Activated T-cell treated with anti-CD3 and anti-CD28 coated beads, Interleukin-2, amount 50 U/mL, for 72 hours (primary cell): ENCODE data around the gene LRBA. TPM values are rescaled to one million over a fixed set of nuclear protein-coding genes. Genes with fewer than 3 reads are reported as not detected.
"Not testable (repeated sequence)": the region's sequence is repeated elsewhere in the genome, so short reads cannot be mapped to it uniquely, and the experiment has no call there.

ENCODE experiments used
- ATAC-seq, 2 donors: fragments of 150-1000 bp; cut with Tn5 transposase; replicated peaks in 1 of 2; 2 replicates each; pipeline ENCODE4 v1.10.0; 2021; ENCODE audit warnings: moderate library complexity in 2 of 2, mild to moderate bottlenecking in 1 of 2
- DNase-seq, 2 donors: peaks; one replicate each; pipeline ENCODE4 v3.0.0; 2021 to 2022; ENCODE audit warnings: mixed read lengths in 1 of 2
- H3K27ac Mint-ChIP-seq: one replicate; pipeline ENCODE4 v1.8.0; 2022; ENCODE audit warnings: mild to moderate bottlenecking, moderate library complexity, mixed read lengths
- H3K27me3 Mint-ChIP-seq: one replicate; pipeline ENCODE4 v1.8.0; 2022; ENCODE audit warnings: low read depth, mixed read lengths
- H3K36me3 Mint-ChIP-seq, 2 donors: one replicate each; pipeline ENCODE4 v1.8.0; 2022; ENCODE audit warnings: mixed read lengths in 2 of 2, mild to moderate bottlenecking in 1 of 2; ENCODE audit not compliant: insufficient read depth in 2 of 2
- H3K4me1 Mint-ChIP-seq: one replicate; pipeline ENCODE4 v1.8.0; 2022; ENCODE audit warnings: low read depth, mixed read lengths
- H3K4me3 Mint-ChIP-seq, 2 donors: one replicate each; pipeline ENCODE4 v1.8.0; 2022; ENCODE audit warnings: mild to moderate bottlenecking in 2 of 2, mixed read lengths in 2 of 2, moderate library complexity in 2 of 2
- H3K9me3 Mint-ChIP-seq, 2 donors: one replicate each; pipeline ENCODE4 v1.8.0; 2022; ENCODE audit warnings: mixed read lengths in 2 of 2
- total RNA-seq, 2 donors: library from RNA; stranded (reverse); gene quantifications; one replicate each; pipeline ENCODE4 v1.2.3, GENCODE V29; 2022

LRBA gene
- total RNA-seq, 2 donors from 2014 or later, result 46.3 to 56.6 TPM

DNA sequence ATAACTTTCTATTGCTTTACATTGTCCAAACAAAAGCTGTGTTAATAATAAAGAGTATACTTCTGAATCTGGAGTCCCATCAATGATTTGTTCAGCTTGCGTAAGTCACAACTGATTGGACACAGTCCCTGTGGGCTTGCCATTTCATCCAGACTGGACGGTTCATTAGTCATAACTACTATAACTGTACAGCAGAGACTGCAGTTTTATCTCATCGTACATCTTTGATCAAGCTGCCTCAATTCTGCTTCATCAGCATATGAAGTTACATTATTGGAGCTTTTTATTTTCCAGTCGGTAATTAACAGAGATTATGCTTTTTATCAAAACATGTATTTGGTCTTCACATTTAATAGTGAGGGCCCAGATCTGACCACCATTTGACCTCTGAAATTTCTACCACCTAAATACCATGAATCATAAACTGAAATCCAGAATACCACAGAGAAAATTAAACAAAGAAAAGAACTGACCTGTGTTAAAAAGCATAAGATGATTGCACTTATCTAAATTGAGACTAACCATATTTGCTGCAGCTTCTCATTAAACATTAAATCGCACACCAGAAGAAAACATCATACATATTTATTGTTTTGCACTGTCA is 445.6 kb downstream of the LRBA start:
- no peak for ATAC-seq
- peaks cover 2 to 6% of the 10 kb centered on the region in 2 donors for H3K9me3 Mint-ChIP-seq
- no peak overlapping the region for H3K27ac Mint-ChIP-seq
- H3K4me1 Mint-ChIP-seq, result peaks cover 11% of the 10 kb centered on the region
- no peak overlapping the region for H3K4me3 Mint-ChIP-seq
- H3K36me3 Mint-ChIP-seq, result peaks cover 6 to 8% of the 10 kb centered on the region in 2 donors
- DNase-seq, result no peak
- no peaks in the 10 kb centered on the region for H3K27me3 Mint-ChIP-seq

DNA sequence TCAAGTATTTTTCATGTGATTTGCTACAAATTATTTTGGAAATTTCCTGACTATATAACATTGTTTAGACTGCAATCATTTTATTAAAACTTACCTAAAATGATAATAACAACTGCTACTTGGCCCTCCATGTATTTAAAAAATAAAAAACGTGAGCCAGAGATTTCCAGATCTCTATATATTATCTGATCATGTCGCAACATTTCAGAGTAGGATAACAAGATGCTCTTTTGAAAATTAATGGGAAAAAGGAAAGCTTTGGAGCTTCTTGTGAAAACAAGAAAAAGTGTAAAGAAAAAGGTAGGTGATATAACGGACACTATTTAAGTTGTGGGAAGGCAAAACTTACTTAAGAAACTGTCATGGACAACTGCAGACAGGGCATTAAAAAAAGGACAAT is 448.0 kb downstream of the LRBA start:
- Mint-ChIP-seq H3K4me3 (no peak overlapping the region), H3K9me3 (peaks cover 2 to 8% of the 10 kb centered on the region in 2 donors), H3K4me1 (no peaks in the 10 kb centered on the region), H3K27me3 (no peaks in the 10 kb centered on the region), H3K27ac (no peak overlapping the region), H3K36me3 (peaks cover 11 to 15% of the 10 kb centered on the region in 2 donors)
- ATAC-seq (no peak), DNase-seq (no peak)

DNA sequence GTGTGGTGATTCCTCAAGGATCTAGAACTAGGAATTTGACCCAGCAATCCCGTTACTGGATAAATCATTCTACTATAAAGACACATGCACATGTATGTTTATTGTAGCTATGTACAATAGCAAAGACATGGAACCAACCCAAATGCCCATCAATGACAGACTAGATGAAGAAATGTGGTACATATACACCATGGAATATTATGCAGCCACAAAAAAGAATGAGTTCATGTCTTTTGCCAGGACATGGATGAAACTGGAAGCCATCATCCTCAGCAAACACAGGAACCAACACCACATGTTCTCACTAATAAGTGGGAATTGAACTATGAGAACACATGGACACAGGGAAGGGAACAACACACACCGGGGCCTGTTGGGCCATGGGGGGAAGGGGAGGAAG is 450.1 kb downstream of the LRBA start:
- not testable (repeated sequence) for H3K9me3 Mint-ChIP-seq, H3K27ac Mint-ChIP-seq, DNase-seq, H3K4me1 Mint-ChIP-seq, ATAC-seq, H3K4me3 Mint-ChIP-seq, H3K27me3 Mint-ChIP-seq
- peaks cover 11 to 15% of the 10 kb centered on the region in 2 donors for H3K36me3 Mint-ChIP-seq

DNA sequence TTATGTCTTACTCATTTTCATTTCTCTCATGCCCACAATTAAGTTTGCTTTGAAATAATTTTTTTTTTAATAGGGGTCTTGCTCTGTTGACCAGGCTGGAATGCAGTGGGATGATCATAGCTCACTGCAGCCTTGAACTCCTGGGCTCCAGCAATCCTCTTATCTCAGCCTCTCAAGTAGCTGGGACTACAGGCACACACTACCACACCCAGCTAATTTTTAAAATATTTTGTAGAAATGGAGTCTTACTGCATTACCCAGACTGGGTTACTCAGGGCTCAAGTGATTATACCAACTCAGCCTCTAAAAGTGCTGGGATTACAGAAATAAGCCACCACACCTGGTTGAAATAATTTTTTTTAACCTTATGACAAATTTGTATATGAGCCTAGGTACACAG is 452.3 kb downstream of the LRBA start:
- no peaks in the 10 kb centered on the region for H3K27me3 Mint-ChIP-seq
- peaks cover 11 to 18% of the 10 kb centered on the region in 2 donors for H3K36me3 Mint-ChIP-seq
- H3K4me3 Mint-ChIP-seq, result no peak overlapping the region
- no peak for ATAC-seq
- peaks cover 2 to 8% of the 10 kb centered on the region in 2 donors for H3K9me3 Mint-ChIP-seq
- H3K27ac Mint-ChIP-seq, result no peak overlapping the region
- no peak for DNase-seq
- H3K4me1 Mint-ChIP-seq, result no peaks in the 10 kb centered on the region

DNA sequence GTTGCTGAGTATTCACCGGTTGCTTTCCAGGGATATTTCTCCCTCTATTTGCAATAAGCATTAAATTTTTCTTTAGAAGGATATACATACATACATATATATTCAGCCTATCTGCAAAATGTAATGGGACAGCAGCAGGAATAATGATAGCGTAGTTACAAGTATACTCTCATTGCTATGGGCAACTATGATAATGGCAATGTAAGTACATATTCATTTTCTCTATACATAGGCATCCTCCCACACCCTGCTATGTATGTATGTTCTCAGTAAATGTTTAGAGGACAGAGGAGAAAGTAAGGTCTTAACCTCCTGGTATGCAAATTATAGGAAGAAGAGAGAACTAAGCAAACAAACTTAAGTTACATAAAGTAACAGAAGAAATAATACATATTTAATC is 452.8 kb downstream of the LRBA start:
- no peak for ATAC-seq
- Mint-ChIP-seq H3K27me3 (no peaks in the 10 kb centered on the region), H3K9me3 (peaks cover 3 to 8% of the 10 kb centered on the region in 2 donors), H3K36me3 (peaks cover 11 to 15% of the 10 kb centered on the region in 2 donors), H3K4me1 (no peaks in the 10 kb centered on the region), H3K4me3 (no peak overlapping the region), H3K27ac (no peak overlapping the region)
- no peak for DNase-seq

DNA sequence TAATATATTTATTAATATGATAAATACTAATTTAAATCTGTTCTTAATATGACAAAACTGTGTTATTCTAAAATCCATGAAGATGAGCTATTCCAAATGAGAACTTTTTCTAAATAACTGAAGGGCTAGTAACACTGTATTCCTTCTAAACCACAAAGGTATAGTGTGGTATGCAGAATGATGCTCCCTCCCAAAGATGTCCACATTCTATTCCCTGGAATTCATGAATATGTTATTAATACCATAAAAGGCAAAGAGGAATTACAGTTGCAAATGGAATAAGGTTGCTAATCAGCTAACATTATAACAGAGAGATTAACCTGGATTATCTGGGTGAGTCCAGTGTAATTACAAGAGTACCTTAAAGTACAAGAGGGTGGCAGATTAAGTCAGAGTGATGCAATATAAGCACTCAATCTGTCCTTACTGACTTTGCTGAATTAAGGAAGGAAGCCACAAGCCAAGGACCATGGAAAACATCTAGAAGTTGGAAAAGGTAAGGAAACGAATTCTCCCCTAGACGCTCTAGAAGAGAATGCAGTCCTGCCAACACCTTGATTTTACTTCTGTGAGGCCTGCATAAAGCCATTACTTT is 453.8 kb downstream of the LRBA start:
- Mint-ChIP-seq H3K36me3 (peaks cover 11 to 15% of the 10 kb centered on the region in 2 donors), H3K4me3 (no peak overlapping the region), H3K27ac (no peak overlapping the region), H3K27me3 (no peaks in the 10 kb centered on the region), H3K9me3 (peaks cover 5 to 8% of the 10 kb centered on the region in 2 donors), H3K4me1 (no peaks in the 10 kb centered on the region)
- no peak for DNase-seq
- peak in 1 of 2 donors; percentile 18 for ATAC-seq

DNA sequence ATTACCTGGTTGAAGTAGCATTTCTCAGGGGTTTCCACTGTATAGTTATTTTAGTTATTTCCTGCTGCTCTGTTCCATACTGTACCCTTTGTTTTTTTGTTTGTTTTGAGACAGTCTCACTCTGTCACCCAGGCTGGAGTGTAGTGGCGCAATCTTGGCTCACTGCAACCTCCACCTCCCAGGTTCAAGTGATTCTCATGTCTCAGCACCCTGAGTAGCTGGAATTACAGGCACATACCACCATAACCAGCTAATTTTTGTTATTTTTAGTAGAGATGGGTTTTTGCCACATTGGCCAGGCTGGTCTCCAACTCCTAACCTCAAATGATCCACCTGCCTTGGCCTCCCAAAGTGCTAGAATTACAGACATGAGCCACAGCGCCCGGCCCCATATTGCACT is 457.3 kb downstream of the LRBA start:
- not testable (repeated sequence) for H3K4me3 Mint-ChIP-seq, H3K9me3 Mint-ChIP-seq, H3K27ac Mint-ChIP-seq, ATAC-seq, H3K4me1 Mint-ChIP-seq, H3K27me3 Mint-ChIP-seq, DNase-seq
- peaks cover 7 to 11% of the 10 kb centered on the region in 2 donors for H3K36me3 Mint-ChIP-seq

DNA sequence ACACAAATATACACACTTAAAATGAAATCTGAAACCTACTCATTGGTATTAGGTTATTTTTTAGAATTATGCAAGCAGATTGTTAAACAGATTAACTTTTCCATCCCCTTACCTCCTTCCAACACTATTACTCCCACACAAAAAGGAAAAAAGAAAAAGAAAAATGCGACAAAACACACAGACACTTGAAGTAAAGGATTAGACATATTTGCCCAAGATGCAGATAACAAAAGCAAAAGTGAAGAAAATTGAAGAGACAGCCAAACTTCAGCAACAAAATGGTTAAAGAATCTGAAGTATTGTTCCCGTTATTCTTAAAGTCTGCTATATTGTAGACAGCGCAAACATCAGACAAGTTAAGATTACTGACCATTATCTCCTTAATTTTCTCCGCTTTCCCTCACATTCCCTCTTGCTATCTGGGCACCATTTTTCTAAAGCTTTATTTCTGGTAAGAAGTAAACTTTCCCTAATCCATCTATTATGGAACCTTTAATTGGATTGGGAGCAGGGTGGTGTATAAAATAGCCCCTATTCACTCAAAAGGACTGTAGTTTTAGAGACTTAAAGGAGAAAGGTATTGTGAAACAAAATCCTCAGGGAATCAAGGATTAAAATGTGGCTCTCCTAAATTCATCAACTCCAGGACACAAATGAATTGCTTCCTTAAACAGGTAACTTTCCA is 467.8 kb downstream of the LRBA start:
- ATAC-seq, result no peak
- Mint-ChIP-seq H3K4me3 (no peak overlapping the region), H3K27ac (no peak overlapping the region), H3K27me3 (no peaks in the 10 kb centered on the region), H3K4me1 (no peaks in the 10 kb centered on the region), H3K9me3 (no peaks in the 10 kb centered on the region), H3K36me3 (peaks cover 2 to 4% of the 10 kb centered on the region in 2 donors)
- no peak for DNase-seq

DNA sequence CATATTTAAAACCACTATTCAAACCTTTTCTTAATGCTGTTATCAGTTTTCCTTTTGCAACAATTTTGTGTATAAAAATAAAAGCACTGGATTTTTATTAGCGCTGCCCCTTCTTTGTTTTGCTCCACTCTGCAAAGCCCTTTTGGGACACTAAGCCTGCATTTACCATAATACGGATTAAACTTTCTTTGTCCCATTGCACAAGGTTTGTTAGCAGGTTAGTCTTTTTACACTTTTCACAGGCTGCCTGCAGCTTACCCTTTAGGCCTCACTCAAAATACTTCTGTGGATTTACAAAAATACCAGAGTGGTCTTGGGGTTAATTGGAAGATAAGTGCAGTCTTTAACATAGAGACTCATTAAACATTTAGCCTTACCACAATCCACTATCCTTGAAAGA is 468.8 kb downstream of the LRBA start:
- Mint-ChIP-seq H3K27me3 (no peaks in the 10 kb centered on the region), H3K27ac (no peak overlapping the region), H3K9me3 (no peaks in the 10 kb centered on the region), H3K4me3 (no peak overlapping the region), H3K4me1 (no peaks in the 10 kb centered on the region), H3K36me3 (no peaks in the 10 kb centered on the region)
- ATAC-seq (no peak), DNase-seq (no peak)

DNA sequence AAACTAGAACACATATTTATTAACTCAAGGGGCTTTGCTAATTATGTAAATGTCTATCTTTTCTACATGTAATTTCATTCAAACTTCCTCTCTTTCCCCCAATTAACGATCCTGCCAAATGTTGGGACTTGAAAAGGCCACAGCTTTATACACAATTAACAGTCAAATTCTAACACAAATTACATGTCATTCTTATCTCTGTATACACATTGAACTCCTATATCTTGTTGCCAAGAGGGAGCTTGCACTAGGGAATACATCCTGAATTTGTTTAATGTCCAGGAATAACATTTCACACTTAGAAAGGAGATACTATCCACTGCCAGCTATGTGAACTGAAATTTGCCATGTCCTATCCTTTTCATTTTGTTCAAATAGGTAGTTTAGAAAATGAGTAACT is 472.0 kb downstream of the LRBA start:
- H3K4me1 Mint-ChIP-seq, result no peaks in the 10 kb centered on the region
- no peak overlapping the region for H3K4me3 Mint-ChIP-seq
- H3K9me3 Mint-ChIP-seq, result no peaks in the 10 kb centered on the region
- no peaks in the 10 kb centered on the region for H3K27me3 Mint-ChIP-seq
- no peak for DNase-seq
- ATAC-seq, result no peak
- no peaks in the 10 kb centered on the region for H3K36me3 Mint-ChIP-seq
- H3K27ac Mint-ChIP-seq, result no peak overlapping the region

DNA sequence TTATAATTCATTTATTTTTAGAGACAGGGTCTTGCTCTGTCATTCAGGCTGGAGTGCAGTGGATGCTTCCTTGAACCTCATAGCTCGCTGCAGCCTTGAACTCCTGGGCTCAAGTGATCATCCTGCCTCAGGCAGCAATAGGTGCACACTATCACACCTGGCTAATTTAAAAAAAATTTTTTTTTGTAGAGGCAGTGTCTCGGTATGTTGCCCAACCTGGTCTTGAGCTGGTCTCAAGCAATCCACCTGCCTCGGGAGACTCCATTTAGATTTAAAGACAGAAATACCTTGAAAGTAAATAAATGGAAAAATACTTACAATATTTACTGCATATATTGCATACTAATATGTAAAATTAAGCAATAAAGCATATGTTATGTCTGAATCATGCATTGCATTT is 473.4 kb downstream of the LRBA start:
- Mint-ChIP-seq H3K36me3 (no peaks in the 10 kb centered on the region), H3K4me1 (no peaks in the 10 kb centered on the region), H3K4me3 (no peak overlapping the region), H3K27ac (no peak overlapping the region), H3K9me3 (no peaks in the 10 kb centered on the region), H3K27me3 (no peaks in the 10 kb centered on the region)
- ATAC-seq (no peak), DNase-seq (no peak)

DNA sequence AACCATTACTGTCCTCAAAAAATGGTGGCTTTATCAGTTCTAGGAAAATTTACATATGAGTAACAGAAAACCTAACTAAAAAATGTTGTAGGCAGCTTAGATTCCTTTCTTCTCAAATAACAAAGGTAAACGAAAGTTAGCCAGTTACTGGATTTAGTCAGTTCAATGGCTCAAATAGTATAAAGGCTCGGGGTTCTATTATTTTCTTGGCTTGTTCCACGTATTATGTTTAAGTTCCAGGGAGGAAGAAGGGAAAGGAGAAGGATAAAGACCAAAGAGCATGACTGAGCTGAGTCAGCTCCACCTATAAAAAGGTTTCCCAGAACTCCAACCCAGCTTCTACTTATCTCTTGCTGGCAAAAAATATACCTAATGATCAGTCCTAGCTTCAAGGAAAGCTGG is 474.1 kb downstream of the LRBA start:
- H3K9me3 Mint-ChIP-seq, result no peaks in the 10 kb centered on the region
- H3K27me3 Mint-ChIP-seq, result no peaks in the 10 kb centered on the region
- H3K4me3 Mint-ChIP-seq, result no peak overlapping the region
- no peaks in the 10 kb centered on the region for H3K4me1 Mint-ChIP-seq
- DNase-seq (no peak), ATAC-seq (no peak)
- no peak overlapping the region for H3K27ac Mint-ChIP-seq
- H3K36me3 Mint-ChIP-seq, result no peaks in the 10 kb centered on the region

DNA sequence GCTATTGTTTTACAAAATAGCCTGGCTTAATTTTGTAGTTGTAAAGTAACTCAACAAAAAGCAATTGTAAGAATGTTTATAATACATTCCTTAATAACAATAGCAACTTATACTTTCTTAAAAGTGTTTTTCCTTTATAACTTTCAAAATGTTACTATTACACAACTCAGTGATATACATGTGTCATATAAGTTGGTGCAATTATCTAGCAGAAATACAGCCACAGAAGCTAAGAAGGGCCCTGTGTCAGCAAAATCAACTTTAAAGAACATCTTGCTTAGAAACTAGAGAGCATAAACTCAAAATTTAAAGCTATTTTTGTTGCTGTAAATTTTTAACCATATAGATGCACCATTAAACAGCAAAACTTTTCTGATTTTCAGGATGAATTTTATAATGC is 474.5 kb downstream of the LRBA start:
- Mint-ChIP-seq H3K9me3 (no peaks in the 10 kb centered on the region), H3K27me3 (no peaks in the 10 kb centered on the region), H3K4me3 (no peak overlapping the region), H3K27ac (no peak overlapping the region), H3K36me3 (no peaks in the 10 kb centered on the region), H3K4me1 (no peaks in the 10 kb centered on the region)
- no peak for ATAC-seq
- no peak for DNase-seq
